Measurements from ENCODE around the gene CHMP1A.

CHMP1A gene

DNA sequence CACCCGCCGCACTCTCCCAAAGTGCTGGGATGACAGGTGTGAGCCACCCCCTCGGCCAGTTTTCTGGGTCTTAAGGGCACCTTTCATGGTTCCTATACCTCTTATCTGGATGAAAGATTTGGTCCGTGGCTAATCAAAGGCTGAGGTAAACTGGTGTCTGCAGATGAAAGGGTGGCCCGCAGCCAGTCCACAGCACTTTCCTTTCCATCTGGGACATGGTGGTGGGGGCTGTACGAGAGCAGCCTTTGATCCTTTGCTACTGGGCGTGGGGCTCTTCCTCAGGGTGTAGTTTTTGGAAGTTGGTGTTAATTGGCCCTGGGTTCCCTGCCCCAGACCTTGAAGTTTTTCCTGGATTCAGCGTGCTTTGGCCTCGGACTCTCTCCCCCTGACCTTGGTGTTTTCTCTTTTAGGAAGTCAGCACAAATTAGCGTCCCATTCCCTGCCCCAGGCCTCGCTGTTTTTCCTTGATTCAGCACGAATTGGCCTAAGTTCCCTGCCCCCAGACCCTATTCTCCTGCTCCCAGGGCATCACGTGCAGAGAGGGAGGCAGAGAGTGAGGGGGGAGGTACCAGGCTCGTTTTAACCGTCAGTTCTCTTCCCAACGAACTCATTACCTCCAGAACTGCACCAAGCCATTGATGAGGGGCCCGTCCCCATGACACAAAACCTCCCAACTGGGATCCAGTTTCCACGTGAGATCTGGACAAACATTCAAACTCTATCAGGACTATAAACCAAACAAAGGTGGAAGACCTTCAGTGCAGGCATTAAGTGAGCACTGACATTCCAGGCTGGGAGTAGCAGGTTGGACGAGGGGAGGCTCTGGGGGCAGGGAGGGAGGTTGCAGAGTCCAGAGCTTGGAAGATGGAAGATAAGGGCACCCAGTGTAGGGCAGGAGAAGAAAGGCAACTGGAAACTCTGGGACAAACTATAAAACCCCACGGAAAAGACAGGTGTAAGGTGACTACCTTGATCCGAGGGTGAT is 32.4 kb downstream of the CHMP1A start:
- no peak for DNase-seq (ENCODE audit: low read depth in 2 of 2)

- DNase-seq (ENCODE audit: low read depth in 2 of 2) = no peak
Observed at GRCh38 chr16:89623511-89624261, 33.8 kb downstream of the CHMP1A start.

DNA sequence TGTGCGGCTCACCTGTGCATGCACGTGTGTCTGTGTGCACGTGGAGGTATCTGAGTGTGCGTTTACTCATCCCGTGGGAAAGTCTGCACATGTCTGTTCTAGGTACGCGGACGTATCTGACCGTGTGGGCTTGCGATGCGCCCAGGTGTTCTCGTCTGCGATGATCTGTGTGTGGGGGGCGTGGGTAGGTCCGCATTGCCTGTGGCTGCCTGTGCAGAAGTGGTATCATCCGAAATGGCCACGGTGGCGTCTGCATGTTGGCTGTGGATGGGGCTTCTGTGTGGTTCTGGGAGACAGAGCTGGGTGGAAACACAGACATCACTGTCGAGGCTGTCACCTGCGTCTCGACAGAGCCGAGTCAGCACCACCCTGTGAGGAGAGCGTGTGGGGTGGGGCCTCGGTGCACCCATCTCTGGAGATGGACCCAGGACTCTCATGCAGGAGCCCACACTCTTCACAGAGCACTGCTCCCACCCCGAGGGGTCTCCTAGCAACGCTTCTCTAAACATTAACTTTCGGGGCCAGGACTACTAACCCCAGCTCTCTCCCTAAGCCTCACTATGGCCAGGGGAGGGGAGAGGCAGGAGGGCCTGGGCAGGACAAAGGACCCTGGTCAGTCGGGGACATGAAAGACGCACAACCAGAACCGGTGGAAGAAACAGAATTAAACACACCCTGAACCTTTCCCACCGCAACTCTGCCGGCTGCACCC is 35.7 kb downstream of the CHMP1A start:
- no peak for DNase-seq (ENCODE audit: low read depth in 2 of 2)

- DNase-seq (ENCODE audit: low read depth in 2 of 2) = no peak
Observed at GRCh38 chr16:89621136-89621697, 36.3 kb downstream of the CHMP1A start.

DNA sequence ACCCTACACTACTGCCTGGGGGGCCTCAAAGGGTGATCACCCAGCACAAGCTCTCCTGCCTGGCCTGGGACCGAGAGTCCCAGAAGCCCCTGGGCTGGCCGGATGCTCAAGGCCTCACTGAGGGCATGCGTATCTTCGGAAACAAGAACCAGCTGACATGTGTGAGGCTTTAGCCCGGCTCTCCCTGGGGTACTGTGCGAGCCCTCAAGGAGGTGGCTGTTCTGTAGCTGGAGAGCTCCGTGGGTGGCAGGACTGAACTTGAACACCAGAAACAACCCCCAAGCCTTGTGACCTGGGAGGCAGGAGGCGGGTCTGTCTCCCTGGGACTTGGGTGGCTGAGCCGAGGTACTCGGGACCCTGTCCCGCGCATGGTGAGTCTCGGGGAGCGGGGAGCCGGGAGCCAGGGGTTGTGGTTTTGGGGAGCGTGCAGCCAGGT is 37.1 kb downstream of the CHMP1A start:
- no peak for DNase-seq (ENCODE audit: low read depth in 2 of 2)

GRCh38 chr16:89619840-89620239 is 37.7 kb downstream of the CHMP1A start:
- DNase-seq (ENCODE audit: low read depth in 2 of 2) = peak in 1 of 2 experiments; percentile 10

DNA sequence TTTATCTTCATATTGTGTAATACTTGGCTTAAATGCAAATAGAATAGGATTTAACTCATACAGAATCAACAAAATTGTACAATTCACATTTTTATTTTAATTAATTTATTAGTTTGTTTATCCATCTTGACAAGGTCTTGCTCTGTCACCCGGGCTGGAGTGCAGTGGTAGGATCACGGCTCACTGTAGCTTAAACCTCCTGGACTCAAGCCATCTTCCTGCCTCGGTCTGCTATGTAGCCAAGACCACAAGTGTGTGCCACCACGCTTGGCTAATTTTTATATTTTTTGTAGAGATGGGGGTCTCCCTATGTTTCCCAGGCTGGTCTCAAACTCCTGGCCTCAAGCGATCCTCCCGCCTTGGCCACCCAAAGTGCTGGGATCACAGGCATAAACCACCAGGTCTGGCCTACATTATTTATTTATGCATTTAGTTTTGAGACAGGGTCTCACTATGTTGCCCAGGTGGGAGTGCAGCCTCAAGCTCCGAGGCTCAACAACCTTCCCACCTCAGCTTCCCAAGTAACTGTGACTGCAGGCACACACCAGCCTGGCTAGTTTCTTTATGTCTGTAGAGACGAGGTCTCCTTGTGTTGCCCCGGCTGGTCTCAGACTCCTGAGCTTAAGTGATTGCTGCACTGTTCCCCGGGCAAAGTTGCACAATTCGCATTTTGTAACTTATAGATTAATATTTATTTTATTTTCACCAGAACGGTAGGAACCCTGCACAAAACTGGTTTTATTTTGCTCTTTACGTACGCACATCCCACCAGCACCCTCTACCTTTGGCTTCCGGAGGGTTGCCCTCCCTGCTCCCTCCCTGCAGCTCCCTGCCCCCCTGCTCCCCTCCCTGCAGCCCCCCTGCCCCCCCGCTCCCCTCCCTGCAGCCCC is 39.2 kb downstream of the CHMP1A start:
- no peak for DNase-seq (ENCODE audit: low read depth in 2 of 2)

- no peak for DNase-seq (ENCODE audit: low read depth in 2 of 2)
Observed at GRCh38 chr16:89617036-89617435, 40.5 kb downstream of the CHMP1A start.

DNA sequence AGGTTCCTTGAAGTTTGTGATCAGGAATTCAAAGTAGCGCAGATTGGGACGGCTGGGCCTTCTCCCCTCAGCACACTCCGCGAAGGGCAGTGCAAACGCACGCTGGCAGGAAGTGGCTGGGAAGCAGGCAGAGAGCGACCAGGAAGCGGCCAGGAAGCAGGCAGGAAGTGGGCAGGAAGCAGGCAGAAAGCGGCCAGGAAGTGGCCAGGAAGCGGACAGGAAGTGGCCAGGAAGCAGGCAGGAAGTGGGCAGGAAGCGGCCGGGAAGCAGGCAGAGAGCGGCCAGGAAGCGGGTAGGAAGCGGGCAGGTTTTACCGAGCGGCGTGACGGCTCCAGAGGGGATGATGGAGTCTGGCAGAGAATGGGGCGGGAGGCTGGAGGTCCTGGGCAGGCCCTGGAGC is 40.9 kb downstream of the CHMP1A start:
- DNase-seq (ENCODE audit: low read depth in 2 of 2) = no peak

- DNase-seq (ENCODE audit: low read depth in 2 of 2) = no peak
Observed at GRCh38 chr16:89615596-89616090, 41.9 kb downstream of the CHMP1A start.

DNA sequence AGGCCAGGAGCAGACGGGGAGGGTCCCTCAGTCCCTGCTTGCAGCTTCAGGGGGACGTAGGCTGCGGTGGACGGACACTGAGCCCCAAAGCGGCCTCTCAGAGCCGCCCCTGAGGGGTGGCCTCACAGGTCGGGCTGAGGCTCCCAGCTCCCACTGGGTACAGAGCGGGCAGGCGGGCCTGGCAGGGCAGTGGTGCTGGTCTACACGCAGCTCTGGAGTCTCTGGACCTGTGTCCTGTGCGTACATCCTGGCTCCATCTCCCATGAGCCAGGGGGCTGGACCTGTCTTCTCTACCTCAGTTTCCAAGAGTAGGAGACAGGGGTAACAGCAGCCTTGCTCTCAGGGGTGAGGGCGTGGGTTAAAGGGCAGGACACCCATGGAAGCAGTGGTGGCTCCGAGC is 42.3 kb downstream of the CHMP1A start:
- DNase-seq (ENCODE audit: low read depth in 2 of 2) = no peak

GRCh38 chr16:89613954-89614459 is 43.5 kb downstream of the CHMP1A start:
- DNase-seq (ENCODE audit: low read depth in 2 of 2) = no peak

DNA sequence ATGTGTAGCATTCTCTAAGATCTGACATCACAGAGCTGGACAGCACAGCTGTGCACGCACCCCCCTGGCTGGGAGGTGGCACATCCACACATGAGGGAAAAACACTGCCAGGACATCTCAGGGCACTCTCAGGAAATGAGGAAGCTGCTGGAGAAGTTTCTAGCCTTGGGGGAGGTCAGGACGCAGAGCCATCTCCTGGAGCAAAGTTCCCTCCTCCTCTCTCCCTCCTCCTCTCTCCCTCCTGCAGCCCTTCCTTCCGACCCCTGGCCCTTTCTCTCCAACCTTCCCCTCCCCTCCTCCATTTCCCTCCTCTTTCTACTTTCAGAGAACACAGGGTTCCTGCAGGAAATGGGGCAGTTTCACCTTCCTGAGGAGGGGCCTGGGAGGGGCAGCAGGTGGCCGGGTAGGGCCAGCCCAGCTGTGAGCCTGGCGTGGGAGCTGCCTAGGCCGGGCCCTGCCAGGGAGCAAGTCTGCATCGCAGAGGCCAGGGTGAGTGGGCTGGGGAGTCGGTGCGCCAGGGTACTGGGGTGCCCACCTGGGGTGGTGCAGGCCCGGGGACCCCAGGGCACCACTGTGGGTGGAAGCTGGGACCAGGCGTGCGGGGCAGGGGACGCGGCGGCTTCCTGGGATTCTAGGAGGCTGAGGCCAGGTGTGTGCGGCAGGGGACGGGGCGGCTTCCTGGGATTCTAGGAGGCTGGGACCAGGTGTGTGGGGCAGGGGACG is 44.1 kb downstream of the CHMP1A start, which contains the start of gene DPEP1:
TSS of gene DPEP1 (plus strand) at position 412 of the 723 bp plus-strand sequence. CDS start 16,769 bp downstream, outside the sequence.
- DNase-seq (ENCODE audit: low read depth in 2 of 2) = no peak

- no peak for DNase-seq (ENCODE audit: low read depth in 2 of 2)
Observed at GRCh38 chr16:89612415-89613166, 44.9 kb downstream of the CHMP1A start.

GRCh38 chr16:89610108-89610453 is 47.4 kb downstream of the CHMP1A start:
- no peak for DNase-seq (ENCODE audit: low read depth in 2 of 2)

DNA sequence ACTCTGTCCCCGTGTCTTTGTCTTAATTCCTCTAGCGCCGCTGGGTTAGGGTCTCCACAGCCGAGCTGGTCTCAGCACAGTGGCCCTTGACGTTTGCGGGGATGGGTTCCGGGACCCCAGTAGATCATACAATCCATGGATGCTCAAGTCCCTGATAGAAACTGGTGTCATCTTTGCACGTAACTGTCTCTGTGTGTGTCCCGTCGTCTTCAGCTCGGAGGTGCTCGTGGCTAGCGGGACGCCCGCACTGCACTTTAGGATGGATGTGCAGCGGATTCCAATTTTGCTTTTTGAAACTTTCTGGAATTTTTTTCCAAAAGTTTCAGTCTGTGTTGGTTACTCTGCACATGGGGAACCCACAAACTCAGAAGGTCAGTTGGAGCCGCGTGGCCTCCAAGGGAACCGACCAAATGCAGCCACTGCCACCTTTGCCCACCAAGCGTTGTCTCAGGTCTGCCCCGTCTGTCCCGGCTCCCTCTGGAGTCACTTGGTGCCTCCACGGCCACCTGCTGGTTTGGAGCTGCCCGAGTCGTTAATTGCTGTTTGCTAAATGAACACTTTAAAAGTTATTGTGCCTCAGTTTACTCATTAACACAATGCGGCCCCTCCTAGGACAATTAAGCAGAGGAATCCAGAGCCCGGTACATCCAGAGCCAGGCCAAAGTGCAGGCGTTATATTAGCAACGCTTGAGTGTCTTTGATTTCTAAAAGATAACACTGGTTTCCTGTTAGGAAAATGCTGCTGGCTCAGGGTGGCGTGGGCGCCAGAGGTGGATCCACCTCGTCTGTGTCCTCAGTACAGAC is 49.4 kb downstream of the CHMP1A start:
- no peak for DNase-seq (ENCODE audit: low read depth in 2 of 2)

DNA sequence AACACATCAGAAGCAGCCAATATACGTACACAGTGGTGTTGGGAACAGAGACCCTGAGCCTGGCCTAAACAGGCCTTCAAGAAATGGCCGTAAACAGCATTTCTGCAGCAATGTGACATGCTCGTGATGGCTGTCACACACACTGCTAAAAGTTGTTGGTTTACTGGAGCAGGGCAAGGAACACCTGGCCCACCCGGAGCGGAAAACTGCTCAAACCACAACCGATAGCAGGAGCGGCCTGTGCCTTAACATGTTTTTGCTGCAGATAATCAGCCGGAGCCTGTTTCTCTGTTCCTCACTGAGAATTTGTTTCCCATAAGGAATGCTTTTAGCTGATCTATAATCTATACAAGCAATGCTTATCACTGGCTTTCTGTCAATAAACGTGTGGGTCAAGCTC is 50.1 kb downstream of the CHMP1A start:
- DNase-seq (ENCODE audit: low read depth in 2 of 2) = no peak

GRCh38 chr16:89606006-89606405 is 51.5 kb downstream of the CHMP1A start:
- no peak for DNase-seq (ENCODE audit: low read depth in 2 of 2)
